Heart left ventricle (tissue), 16 donors: Measurements from ENCODE around the gene PTGDS. TPM values are rescaled to one million over a fixed set of nuclear protein-coding genes. Genes with fewer than 3 reads are reported as not detected.
A peak's percentile ranks its signal among the peaks of the same experiment; 100 is the strongest.

ENCODE experiments used
- ATAC-seq, 4 donors: fragments of 200-7000 bp; cut with Tn5 transposase; one replicate each; pipeline ENCODE4 v1.9.1; 2020 to 2022; ENCODE audit warnings: moderate library complexity in 4 of 4, mild to moderate bottlenecking in 3 of 4, moderate number of reproducible peaks in 1 of 4
- DNase-seq, 5 donors: peaks; one replicate each; pipeline ENCODE4 v3.0.0-alpha.2; 2020
- H3K27ac ChIP-seq, 12 donors: fragments of 200-600 bp; sonication (generic) in 4 of 12; one replicate each; pipeline versions ENCODE4 v1.5.0 to v1.8.0; 2016 to 2022; ENCODE audit warnings: mild to moderate bottlenecking in 2 of 12
- H3K27me3 ChIP-seq, 9 donors: fragments of 200-600 bp; sonication (generic) in 2 of 9; one replicate each; pipeline versions ENCODE4 v1.5.1 to v1.8.0; 2016 to 2022; ENCODE audit warnings: mild to moderate bottlenecking in 3 of 9
- H3K36me3 ChIP-seq, 9 donors: fragments of 200-600 bp; sonication (generic) in 2 of 9; one replicate each; pipeline versions ENCODE4 v1.5.0 to v1.8.0; 2018 to 2022; ENCODE audit warnings: mild to moderate bottlenecking in 2 of 9
- H3K4me1 ChIP-seq, 12 donors: fragments of 200-600 bp; sonication (generic) in 4 of 12; one replicate each; pipeline versions ENCODE4 v1.5.0 to v1.8.0; 2016 to 2022; ENCODE audit warnings: mild to moderate bottlenecking in 3 of 12
- H3K4me3 ChIP-seq, 12 donors: fragments of 200-600 bp; sonication (generic) in 4 of 12; one replicate each; pipeline versions ENCODE4 v1.5.0 to v1.8.0; 2017 to 2022; ENCODE audit warnings: mild to moderate bottlenecking in 9 of 12, moderate library complexity in 4 of 12
- H3K9me3 ChIP-seq, 12 donors: fragments of 200-600 bp; sonication (generic) in 4 of 12; one replicate each; pipeline versions ENCODE4 v1.5.0 to v1.8.0; 2016 to 2022; ENCODE audit warnings: mild to moderate bottlenecking in 1 of 12
- POLR2A ChIP-seq, 2 donors: fragments of 450-650 bp; IDR thresholded peaks; one replicate each; pipeline ENCODE4 v1.6.1; 2017; ENCODE audit warnings: antibody characterized with exemption in 2 of 2, mild to moderate bottlenecking in 2 of 2, moderate library complexity in 2 of 2
- WGBS, 4 donors: extraction: QIAGEN DNeasy Blood & Tissue Kit in 2 of 4; methylation state at CpG; one replicate each; pipeline versions ENCODE4 v1.1.5 to v1.1.7; 2013 to 2018; 5-methylcytosine and 5-hydroxymethylcytosine counted together
- intact Hi-C, 10 donors: fragments of 100-400 bp; cut with DNase I; formaldehyde crosslinking; loops; one replicate each; pipeline versions ENCODE4 v1.11.1 to v1.14.2; 2022
- polyA plus RNA-seq, 2 donors: library from polyadenylated mRNA; stranded (reverse); fragments of 200-250 nt; gene quantifications; one replicate each; pipeline ENCODE4 v1.2.3, GENCODE V29; 2013
- total RNA-seq, 9 donors: library from RNA; depleted of rRNA in 2 of 9; stranded (reverse); fragments of >200 nt in 2 of 9; fragmentation: NEBNext Ultra II Directional in 3 of 9; extraction: Animal tissue kit (Norgen Biotek cat#: 25700) in 3 of 9; gene quantifications; one replicate each; pipeline versions ENCODE4 v1.1.0 to v1.2.4, GENCODE V29; 2016 to 2023
- TF ChIP-seq, protein P1 (sequence below), 12 donors: fragments of 200-600 bp; sonication (generic) in 4 of 12; IDR thresholded peaks; one replicate each; pipeline versions ENCODE4 v1.5.0 to v1.8.0; 2018 to 2022; ENCODE audit warnings: antibody characterized with exemption in 12 of 12, mild to moderate bottlenecking in 5 of 12
- donor health status: ischemic (EF 13 %, LVEDD 7.1; RV severe dilation, severe dysfunction).
- donor health status: healthy with polysubstance abuse.
- donor health status: DM: no; HTN: yes; CAD: no.
- donor health status: DM: no; HTN: no; CAD: no.
- donor health status: ischemic (EF 25% LVEDD 6.9; RV normal size, moderate dysfunction).
- donor health status: ischemic (EF 25% LVEDD 5.7; RV mildly dilated, moderate dysfunction).
- donor health status: healthy.
- donor health status: DM: yes; HTN: yes; CAD: no.
- donor health status: ischemic (EF 35%, LVEDD 5.7; RV mildly dilated, moderate dysfunction).
- donor health status: nonischemic (EF 11% LVEDD 7.7; RV severe dilation, severe dysfunction).
- donor health status: DM: yes; HTN: yes; CAD: no.
- donor health status: PGD.
- donor health status: ischemic (EF 29% LVEDD 5.4; RV normal size, mild dysfunction).
- donor health status: nonischemic (EF 23%, LVEDD 6.1; RV moderate dilation, normal function).

PTGDS gene
- total and polyA plus RNA-seq, 11 donors, result 1,152 to 5,295 (median 3,109) TPM

DNA sequence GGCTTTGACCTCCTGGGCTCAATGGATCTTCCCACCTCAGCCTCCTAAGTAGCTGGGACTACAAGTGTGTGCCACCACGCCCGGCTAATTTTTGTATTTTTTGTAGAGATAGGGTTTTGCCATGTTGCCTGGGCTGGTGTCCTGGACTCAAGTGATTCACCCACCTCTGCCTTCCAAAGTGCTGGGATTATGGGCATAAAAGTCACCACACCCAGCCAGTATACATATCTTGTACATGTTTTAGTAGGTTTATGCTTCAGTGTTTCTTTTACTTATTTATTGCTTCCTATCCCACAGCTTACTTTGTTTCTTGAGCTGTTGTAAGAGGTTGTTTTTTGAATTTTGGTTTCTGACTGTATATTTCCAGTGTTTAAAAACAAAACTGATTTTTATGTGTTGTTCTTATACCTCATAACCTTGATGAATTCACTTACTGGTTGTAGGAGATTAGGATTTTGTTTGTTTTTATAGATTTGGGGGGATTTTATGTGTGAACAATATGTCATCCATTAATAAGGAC is 45.6 kb upstream of the PTGDS start:
- intact Hi-C loops, result loop anchor here in 2 of 10 donors (5.0 to 10.0 kb wide), 2 partner anchors 44 to 47 kb away; partner anchors contain the start of gene TRAF2 (in 2 of the 2)
- Histone ChIP-seq H3K27me3 (no peaks in the 10 kb centered on the region), H3K4me1 (peaks cover 11 to 36% (median 29%) of the 10 kb centered on the region in 12 donors), H3K4me3 (no peak overlapping the region), H3K9me3 (peaks cover 0 to 4% (median 0%) of the 10 kb centered on the region in 12 donors), H3K27ac (peak overlapping the region in 1 of 12 donors; percentile 12), H3K36me3 (peaks cover 0 to 8% (median 0%) of the 10 kb centered on the region in 9 donors)
- no peak for DNase-seq
- 99 to 100% (median 100%) methylated on average over 2 of the region's 2 CpGs for WGBS, 4 donors
- TF ChIP-seq, protein P1, sequence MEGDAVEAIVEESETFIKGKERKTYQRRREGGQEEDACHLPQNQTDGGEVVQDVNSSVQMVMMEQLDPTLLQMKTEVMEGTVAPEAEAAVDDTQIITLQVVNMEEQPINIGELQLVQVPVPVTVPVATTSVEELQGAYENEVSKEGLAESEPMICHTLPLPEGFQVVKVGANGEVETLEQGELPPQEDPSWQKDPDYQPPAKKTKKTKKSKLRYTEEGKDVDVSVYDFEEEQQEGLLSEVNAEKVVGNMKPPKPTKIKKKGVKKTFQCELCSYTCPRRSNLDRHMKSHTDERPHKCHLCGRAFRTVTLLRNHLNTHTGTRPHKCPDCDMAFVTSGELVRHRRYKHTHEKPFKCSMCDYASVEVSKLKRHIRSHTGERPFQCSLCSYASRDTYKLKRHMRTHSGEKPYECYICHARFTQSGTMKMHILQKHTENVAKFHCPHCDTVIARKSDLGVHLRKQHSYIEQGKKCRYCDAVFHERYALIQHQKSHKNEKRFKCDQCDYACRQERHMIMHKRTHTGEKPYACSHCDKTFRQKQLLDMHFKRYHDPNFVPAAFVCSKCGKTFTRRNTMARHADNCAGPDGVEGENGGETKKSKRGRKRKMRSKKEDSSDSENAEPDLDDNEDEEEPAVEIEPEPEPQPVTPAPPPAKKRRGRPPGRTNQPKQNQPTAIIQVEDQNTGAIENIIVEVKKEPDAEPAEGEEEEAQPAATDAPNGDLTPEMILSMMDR (IDR thresholded peaks at IDR 0.05), result no peak
- TF ChIP-seq POLR2A (IDR thresholded peaks at IDR 0.05), result no peak
- no peak for ATAC-seq

- DNase-seq, result no peak
- intact Hi-C loops, result loop anchor here in 2 of 10 donors (5.0 to 10.0 kb wide), 2 partner anchors 47 to 49 kb away; partner anchors contain the start of gene TRAF2 (in 2 of the 2)
- Histone ChIP-seq H3K4me1 (peaks cover 0 to 14% (median 10%) of the 10 kb centered on the region in 12 donors), H3K4me3 (no peak overlapping the region), H3K36me3 (peaks cover 0 to 7% (median 0%) of the 10 kb centered on the region in 9 donors), H3K9me3 (peaks cover 0 to 4% (median 0%) of the 10 kb centered on the region in 12 donors), H3K27me3 (no peaks in the 10 kb centered on the region), H3K27ac (no peak overlapping the region)
- TF ChIP-seq, protein P1 (IDR thresholded peaks at IDR 0.05), result no peak
- TF ChIP-seq POLR2A (IDR thresholded peaks at IDR 0.05), result no peak
- ATAC-seq, result no peak
- 96 to 99% (median 96%) methylated on average over 3 of the region's 3 CpGs for WGBS, 4 donors
These were observed 43.0 kb upstream of the PTGDS start for GRCh38 chr9:136934277-136934676.

GRCh38 chr9:136935651-136936050 is 41.7 kb upstream of the PTGDS start:
- no peak for DNase-seq
- H3K4me1 ChIP-seq, result peaks cover 0 to 14% (median 9%) of the 10 kb centered on the region in 12 donors
- H3K27ac ChIP-seq, result no peak overlapping the region
- no peak for ATAC-seq
- peaks cover 0 to 20% (median 6%) of the 10 kb centered on the region in 9 donors for H3K36me3 ChIP-seq
- no peaks in the 10 kb centered on the region for H3K27me3 ChIP-seq
- TF ChIP-seq, protein P1 (IDR thresholded peaks at IDR 0.05), result no peak
- no peak for TF ChIP-seq POLR2A (IDR thresholded peaks at IDR 0.05)
- H3K4me3 ChIP-seq, result no peak overlapping the region
- intact Hi-C loops, result loop anchor here in 2 of 10 donors (5.0 to 10.0 kb wide), 2 partner anchors 33 to 51 kb away; partner anchors contain the start of gene TRAF2 (in 1 of the 2)
- 64 to 84% (median 78%) methylated on average over 3 of the region's 3 CpGs for WGBS, 4 donors
- H3K9me3 ChIP-seq, result peaks cover 0 to 4% (median 0%) of the 10 kb centered on the region in 12 donors

- Histone ChIP-seq H3K27ac (no peak overlapping the region), H3K9me3 (no peaks in the 10 kb centered on the region), H3K36me3 (peaks cover 3 to 31% (median 16%) of the 10 kb centered on the region in 9 donors), H3K27me3 (no peaks in the 10 kb centered on the region), H3K4me1 (peaks cover 0 to 20% (median 12%) of the 10 kb centered on the region in 12 donors), H3K4me3 (no peak overlapping the region)
- intact Hi-C loops, result loop anchor here in 2 of 10 donors (5.0 to 10.0 kb wide), 2 partner anchors 34 to 52 kb away; partner anchors contain the start of gene TRAF2 (in 1 of the 2)
- WGBS, 4 donors, result 92 to 98% (median 93%) methylated on average over 7 to 8 of the region's 8 CpGs
- TF ChIP-seq, protein P1 (IDR thresholded peaks at IDR 0.05), result no peak
- no peak for TF ChIP-seq POLR2A (IDR thresholded peaks at IDR 0.05)
- no peak for DNase-seq
- no peak for ATAC-seq
These were observed 40.6 kb upstream of the PTGDS start for GRCh38 chr9:136936645-136937170.
